ENCODE data around the gene LRWD1.
A peak's percentile ranks its signal among the peaks of the same experiment; 100 is the strongest.

LRWD1 gene

GRCh38 chr7:102464577-102465280 lies at the start of gene LRWD1, which contains the start of gene ALKBH4:
TSS of gene LRWD1 (plus strand) at chr7:102464984. CDS start at chr7:102465081, 97 bp downstream.
TSS of gene ALKBH4 (minus strand) at chr7:102464863. CDS start at chr7:102464836, 27 bp downstream.
- DNase-seq: peak; percentile 97 to 98

GRCh38 chr7:102415685-102416225 lies 49.0 kb upstream of the LRWD1 start:
- peak in 1 of 2 donors; percentile 43 for DNase-seq

- no peak for DNase-seq
Observed at GRCh38 chr7:102416406-102416805, 48.4 kb upstream of the LRWD1 start.

- DNase-seq: no peak
Observed at GRCh38 chr7:102417105-102417504, 47.7 kb upstream of the LRWD1 start.

- no peak for DNase-seq
Observed at GRCh38 chr7:102418592-102418991, 46.2 kb upstream of the LRWD1 start.

- DNase-seq: no peak
Observed at GRCh38 chr7:102421706-102422240, 43.0 kb upstream of the LRWD1 start.

- no peak for DNase-seq
Observed at GRCh38 chr7:102424129-102424551, 40.6 kb upstream of the LRWD1 start.

GRCh38 chr7:102424787-102425218 lies 40.0 kb upstream of the LRWD1 start:
- no peak for DNase-seq

GRCh38 chr7:102425639-102426267 lies 39.0 kb upstream of the LRWD1 start:
- peak; percentile 71 to 72 for DNase-seq

GRCh38 chr7:102426268-102427018 lies 38.3 kb upstream of the LRWD1 start:
- peak; percentile 67 to 69 for DNase-seq

- no peak for DNase-seq
Observed at GRCh38 chr7:102427019-102427405, 37.8 kb upstream of the LRWD1 start.

GRCh38 chr7:102429141-102429899 lies 35.5 kb upstream of the LRWD1 start:
- DNase-seq: no peak

- no peak for DNase-seq
Observed at GRCh38 chr7:102431617-102432298, 33.0 kb upstream of the LRWD1 start.

- DNase-seq: no peak
Observed at GRCh38 chr7:102432442-102433218, 32.2 kb upstream of the LRWD1 start.

- DNase-seq: peak; percentile 77 to 84
Observed at GRCh38 chr7:102433219-102434038, 31.4 kb upstream of the LRWD1 start, which contains the start of gene ORAI2. TSS of gene ORAI2 (plus strand) at chr7:102433575. CDS start at chr7:102438957, 5,382 bp downstream.

- no peak for DNase-seq
Observed at GRCh38 chr7:102434039-102434486, 30.7 kb upstream of the LRWD1 start.

- no peak for DNase-seq
Observed at GRCh38 chr7:102436118-102436517, 28.7 kb upstream of the LRWD1 start.

GRCh38 chr7:102439963-102440795 lies 24.6 kb upstream of the LRWD1 start:
- DNase-seq: no peak

Measured in stimulated activated CD4-positive, alpha-beta T cell treated with anti-CD3 and anti-CD28 coated beads, Interleukin-2, amount 100 ng/mL, for 48 hours (primary cell).